HL-60/S4 treated with phorbol 12-myristate 13-acetate at 8.2 ng/mL for 4 days and 3 days (cell line): ENCODE measurements around the gene SEC61A1.

Experiments used
- in situ Hi-C: fragments of 300-500 bp; cut with MboI; formaldehyde crosslinking; loops from 2 replicates; pipeline ENCODE4 v1.15.0; 2022; ENCODE audit warnings: low sequenced_read_pairs

SEC61A1 gene

GRCh38 chr3:128076483-128077201 lies 24.4 kb downstream of the SEC61A1 start:
- in situ Hi-C loops = loop anchor here (25.0 kb wide), 1 partner anchor 511 kb away; no protein-coding TSS in a partner anchor

- in situ Hi-C loops = loop anchor here (25.0 kb wide), 1 partner anchor 510 kb away; no protein-coding TSS in a partner anchor
Observed at GRCh38 chr3:128077202-128077624, 25.0 kb downstream of the SEC61A1 start.

- in situ Hi-C loops = loop anchor here (25.0 kb wide), 1 partner anchor 510 kb away; no protein-coding TSS in a partner anchor
Observed at GRCh38 chr3:128077665-128078064, 25.4 kb downstream of the SEC61A1 start.

- in situ Hi-C loops = loop anchor here (25.0 kb wide), 1 partner anchor 509 kb away; no protein-coding TSS in a partner anchor
Observed at GRCh38 chr3:128078322-128078721, 26.1 kb downstream of the SEC61A1 start.

GRCh38 chr3:128078875-128079274 lies 26.6 kb downstream of the SEC61A1 start:
- in situ Hi-C loops = loop anchor here (25.0 kb wide), 1 partner anchor 508 kb away; no protein-coding TSS in a partner anchor

GRCh38 chr3:128079823-128080222 lies 27.6 kb downstream of the SEC61A1 start:
- in situ Hi-C loops = loop anchor here (25.0 kb wide), 1 partner anchor 507 kb away; no protein-coding TSS in a partner anchor

GRCh38 chr3:128080323-128081080 lies 28.3 kb downstream of the SEC61A1 start:
- in situ Hi-C loops = loop anchor here (25.0 kb wide), 1 partner anchor 507 kb away; no protein-coding TSS in a partner anchor

- in situ Hi-C loops = loop anchor here (25.0 kb wide), 1 partner anchor 506 kb away; no protein-coding TSS in a partner anchor
Observed at GRCh38 chr3:128081226-128081625, 29.0 kb downstream of the SEC61A1 start.

GRCh38 chr3:128081846-128082245 lies 29.6 kb downstream of the SEC61A1 start:
- in situ Hi-C loops = loop anchor here (25.0 kb wide), 1 partner anchor 505 kb away; no protein-coding TSS in a partner anchor

- in situ Hi-C loops = loop anchor here (25.0 kb wide), 1 partner anchor 505 kb away; no protein-coding TSS in a partner anchor
Observed at GRCh38 chr3:128082546-128082945, 30.3 kb downstream of the SEC61A1 start.

- in situ Hi-C loops = loop anchor here (25.0 kb wide), 1 partner anchor 504 kb away; no protein-coding TSS in a partner anchor
Observed at GRCh38 chr3:128083396-128083795, 31.2 kb downstream of the SEC61A1 start.

- in situ Hi-C loops = loop anchor here (25.0 kb wide), 1 partner anchor 503 kb away; no protein-coding TSS in a partner anchor
Observed at GRCh38 chr3:128083980-128084674, 31.9 kb downstream of the SEC61A1 start.

GRCh38 chr3:128084675-128085021 lies 32.4 kb downstream of the SEC61A1 start:
- in situ Hi-C loops = loop anchor here (25.0 kb wide), 1 partner anchor 503 kb away; no protein-coding TSS in a partner anchor

GRCh38 chr3:128089135-128089534 lies 36.9 kb downstream of the SEC61A1 start:
- in situ Hi-C loops = loop anchor here (25.0 kb wide), 1 partner anchor 498 kb away; no protein-coding TSS in a partner anchor

GRCh38 chr3:128091586-128091985 lies 39.3 kb downstream of the SEC61A1 start:
- in situ Hi-C loops = loop anchor here (25.0 kb wide), 1 partner anchor 496 kb away; no protein-coding TSS in a partner anchor

- in situ Hi-C loops = loop anchor here (25.0 kb wide), 1 partner anchor 493 kb away; no protein-coding TSS in a partner anchor
Observed at GRCh38 chr3:128094295-128095151, 42.3 kb downstream of the SEC61A1 start.

- in situ Hi-C loops = loop anchor here (25.0 kb wide), 1 partner anchor 492 kb away; no protein-coding TSS in a partner anchor
Observed at GRCh38 chr3:128095222-128095703, 43.0 kb downstream of the SEC61A1 start.

GRCh38 chr3:128098234-128098633 lies 46.0 kb downstream of the SEC61A1 start:
- in situ Hi-C loops = loop anchor here (25.0 kb wide), 1 partner anchor 489 kb away; no protein-coding TSS in a partner anchor

- in situ Hi-C loops = no loop called here
Observed at GRCh38 chr3:128100161-128100560, 47.9 kb downstream of the SEC61A1 start.
